SH-SY5Y (cell line): ENCODE results near the gene DLGAP1.

Experiments used
- GATA2 ChIP-seq: IDR thresholded peaks from 2 replicates; pipeline ENCODE4 v1.6.1; 2011; ENCODE audit warnings: mild to moderate bottlenecking, low read depth, low read length
- GATA3 ChIP-seq: IDR thresholded peaks from 2 replicates; pipeline ENCODE4 v1.6.1; 2011; ENCODE audit warnings: low read depth, mild to moderate bottlenecking, low read length, moderate library complexity

Gene DLGAP1

DNA sequence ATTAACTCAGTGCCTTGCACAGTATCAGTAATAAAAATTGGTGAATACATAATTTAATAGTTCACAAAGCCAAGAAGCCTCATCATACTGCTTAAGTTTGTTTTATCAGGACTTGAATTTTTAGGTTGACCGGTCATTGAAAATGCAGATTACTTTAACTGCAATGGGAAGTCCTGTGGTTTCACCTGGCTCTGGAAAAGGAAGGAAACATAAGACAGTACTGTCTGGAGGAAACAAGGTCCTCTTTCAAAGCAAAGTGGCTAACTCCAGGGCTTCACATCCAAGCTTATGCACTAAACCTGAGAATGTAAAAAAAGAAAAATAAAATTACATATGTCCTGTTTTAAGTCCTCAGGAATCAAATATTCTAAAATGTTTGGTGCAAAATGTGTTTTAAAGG is 119.7 kb downstream of the DLGAP1 start:
- TF ChIP-seq GATA3 (no peak), GATA2 (no peak)

- no peak for TF ChIP-seq GATA3
- no peak for TF ChIP-seq GATA2
These were observed 122.1 kb downstream of the DLGAP1 start for GRCh38 chr18:4333043-4333442.

DNA sequence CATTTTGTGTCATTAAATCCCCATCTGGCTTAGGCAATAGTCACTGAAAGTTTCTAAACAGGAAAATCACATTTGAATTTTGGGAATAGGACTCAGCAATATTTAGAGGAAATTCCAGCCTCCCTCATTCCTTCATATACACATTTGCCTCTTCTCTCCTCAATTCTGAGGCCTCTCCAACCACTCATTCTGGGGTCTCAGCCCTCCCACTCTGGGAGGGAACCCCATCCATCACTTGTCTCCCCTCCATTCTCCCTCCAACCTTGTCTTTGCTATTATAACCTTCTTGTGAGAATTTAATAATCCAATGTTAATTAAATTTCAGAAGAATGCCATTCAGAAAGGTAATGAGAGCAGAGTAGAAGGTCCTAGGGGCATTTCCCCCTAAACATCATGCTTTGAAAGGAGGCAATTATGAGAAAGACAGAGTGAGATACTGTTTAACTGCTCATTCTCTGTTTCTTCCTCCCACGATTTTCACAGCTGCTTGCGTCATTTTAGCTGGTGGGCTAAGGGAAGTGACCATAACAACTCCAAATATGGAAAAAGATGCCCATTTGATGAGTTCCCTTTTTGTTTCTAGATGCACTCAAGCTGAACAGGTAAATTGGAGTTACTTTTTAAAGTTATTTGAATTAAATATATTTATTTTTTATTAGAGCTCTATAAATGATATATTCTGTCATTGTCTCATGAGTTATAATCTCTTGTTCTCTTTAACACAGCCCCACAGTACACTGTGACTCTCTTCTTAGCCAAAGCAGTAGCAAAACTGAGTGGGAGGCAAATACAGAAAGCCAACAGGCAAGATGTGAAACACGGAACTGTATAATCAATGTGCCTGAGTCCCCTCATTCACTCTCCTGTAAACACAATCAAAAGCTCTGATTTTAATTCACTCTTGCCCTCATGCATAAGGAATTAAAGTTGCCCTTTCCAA is 135.1 kb downstream of the DLGAP1 start:
- TF ChIP-seq GATA3 (no peak), GATA2 (no peak)

DNA sequence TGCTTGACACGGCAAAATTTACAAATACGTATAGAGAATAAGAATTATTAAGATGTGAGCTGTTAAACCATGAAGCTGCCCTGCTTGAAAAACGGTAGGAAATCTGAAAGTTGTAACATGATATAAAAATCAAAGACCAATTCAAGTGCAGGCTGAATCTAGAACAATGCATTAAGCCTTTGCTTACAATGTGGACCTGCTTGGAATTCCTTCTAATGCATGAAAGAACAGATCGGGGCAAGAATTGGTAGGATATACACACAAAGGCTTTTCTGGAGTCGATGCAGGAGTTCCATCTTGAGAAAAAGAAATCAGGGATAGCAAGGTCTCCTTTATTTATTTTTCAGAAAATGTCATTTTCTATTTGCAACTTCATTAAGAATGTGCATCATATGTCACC is 136.8 kb downstream of the DLGAP1 start:
- no peak for TF ChIP-seq GATA3
- no peak for TF ChIP-seq GATA2

- TF ChIP-seq GATA2 (no peak), GATA3 (no peak)
These were observed 144.0 kb downstream of the DLGAP1 start for GRCh38 chr18:4311136-4311535.

DNA sequence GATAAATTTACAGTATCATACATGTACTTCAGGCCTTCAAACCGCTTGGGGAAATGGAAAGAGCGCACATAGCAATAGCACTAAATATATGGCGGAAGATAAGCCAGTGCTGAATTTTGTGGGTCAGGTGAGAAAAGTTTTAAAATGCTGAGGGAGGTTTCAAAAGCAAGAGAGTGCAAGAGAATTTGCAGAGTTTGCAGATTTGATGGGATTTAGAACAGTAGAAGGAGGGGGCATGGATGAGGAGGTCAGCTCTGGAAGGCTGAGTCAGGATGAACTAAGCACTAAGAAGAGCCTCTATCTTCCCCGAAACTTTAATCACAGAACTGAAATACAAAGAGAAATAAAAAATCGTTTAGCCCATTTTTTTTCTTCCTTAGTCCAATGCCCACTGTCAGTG is 145.9 kb downstream of the DLGAP1 start:
- TF ChIP-seq GATA3 (no peak), GATA2 (no peak)

- TF ChIP-seq GATA3 (no peak), GATA2 (no peak)
These were observed 146.5 kb downstream of the DLGAP1 start for GRCh38 chr18:4308576-4308975.

GRCh38 chr18:4299395-4299794 is 155.7 kb downstream of the DLGAP1 start:
- TF ChIP-seq GATA3 (no peak), GATA2 (no peak)

- TF ChIP-seq GATA2 (no peak), GATA3 (no peak)
These were observed 161.8 kb downstream of the DLGAP1 start for GRCh38 chr18:4293337-4293736.

DNA sequence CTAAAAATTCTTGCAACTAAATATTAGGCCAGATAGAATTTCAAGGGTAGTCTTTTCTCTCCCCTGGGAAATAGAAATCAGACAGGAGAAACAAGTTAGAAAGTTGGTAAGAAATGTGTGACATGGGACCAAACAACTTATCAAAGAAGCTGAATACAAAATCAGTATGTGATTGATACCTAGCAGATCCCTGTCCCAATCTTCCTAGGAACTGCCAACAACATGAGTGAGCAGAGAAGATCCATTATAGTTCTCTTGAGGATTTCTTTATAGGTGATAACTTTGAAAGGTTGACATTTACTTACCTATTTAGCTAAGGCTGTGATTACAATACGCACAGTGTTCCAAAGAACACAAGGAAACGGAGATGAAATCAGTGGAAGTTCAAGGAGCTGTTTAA is 162.4 kb downstream of the DLGAP1 start:
- TF ChIP-seq GATA3, result no peak

GRCh38 chr18:4286256-4286655 is 168.9 kb downstream of the DLGAP1 start:
- TF ChIP-seq GATA2 (no peak), GATA3 (no peak)

- TF ChIP-seq GATA2 (no peak), GATA3 (no peak)
These were observed 169.6 kb downstream of the DLGAP1 start for GRCh38 chr18:4285525-4285924.

GRCh38 chr18:4284528-4284927 is 170.6 kb downstream of the DLGAP1 start:
- TF ChIP-seq GATA3 (no peak), GATA2 (no peak)

DNA sequence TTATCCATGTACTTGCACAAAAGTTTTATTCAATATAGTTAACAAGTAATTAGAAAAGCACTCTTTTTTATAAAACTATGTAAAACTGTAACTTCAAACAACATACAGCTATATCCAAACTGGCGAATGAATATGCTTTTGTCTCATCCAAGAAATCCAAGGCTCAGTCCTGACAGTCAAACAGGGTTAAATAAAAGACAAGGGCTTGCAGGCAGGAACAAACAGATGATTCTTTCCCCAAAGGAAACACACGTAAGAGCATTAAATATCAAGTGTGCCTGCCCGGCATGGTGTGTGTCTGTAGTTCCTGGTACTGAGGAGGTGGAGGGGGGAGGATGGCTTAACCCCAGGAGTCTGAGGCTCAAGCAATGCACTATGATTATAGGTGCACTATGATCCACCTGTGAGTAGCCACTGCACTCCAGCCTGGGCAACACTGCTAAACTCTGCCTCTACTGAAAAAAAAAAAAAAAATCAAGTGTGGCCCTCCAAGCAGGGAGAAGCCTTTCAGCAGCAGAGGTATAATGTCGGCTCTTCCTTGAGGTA is 171.3 kb downstream of the DLGAP1 start:
- TF ChIP-seq GATA2 (no peak), GATA3 (no peak)

GRCh38 chr18:4282954-4283353 is 172.2 kb downstream of the DLGAP1 start:
- TF ChIP-seq GATA3, result no peak
- TF ChIP-seq GATA2, result no peak
